Stimulated activated naive CD8-positive, alpha-beta T cell treated with anti-CD3 and anti-CD28 coated beads, Interleukin-15, Interleukin-2, amounts not matched to agents 100 ng/mL and 50 ng/mL, for 24 hours (primary cell): ENCODE results near the gene CILP.
"Not testable (repeated sequence)": the region's sequence is repeated elsewhere in the genome, so short reads cannot be mapped to it uniquely, and the experiment has no call there.

Experiments used
- H3K27ac Mint-ChIP-seq: one replicate; pipeline ENCODE4 v1.8.0; 2021; ENCODE audit warnings: mild to moderate bottlenecking, mixed read lengths
- H3K27me3 Mint-ChIP-seq: one replicate; pipeline ENCODE4 v1.8.0; 2021; ENCODE audit warnings: mixed read lengths
- H3K36me3 Mint-ChIP-seq: one replicate; pipeline ENCODE4 v1.8.0; 2021; ENCODE audit warnings: low read depth, mixed read lengths
- H3K4me1 Mint-ChIP-seq: one replicate; pipeline ENCODE4 v1.8.0; 2021; ENCODE audit warnings: low read depth, mixed read lengths
- H3K4me3 Mint-ChIP-seq: one replicate; pipeline ENCODE4 v1.8.0; 2021; ENCODE audit warnings: mild to moderate bottlenecking, mixed read lengths
- H3K9me3 Mint-ChIP-seq: one replicate; pipeline ENCODE4 v1.8.0; 2021; ENCODE audit warnings: mixed read lengths

The CILP gene

GRCh38 chr15:65189102-65189740, 22.1 kb downstream of the CILP start:
- peaks cover 7% of the 10 kb centered on the region for H3K4me1 Mint-ChIP-seq
- peak overlapping the region; percentile 32 for H3K27ac Mint-ChIP-seq
- H3K9me3 Mint-ChIP-seq = no peaks in the 10 kb centered on the region
- no peaks in the 10 kb centered on the region for H3K27me3 Mint-ChIP-seq
- H3K36me3 Mint-ChIP-seq = peaks cover 1% of the 10 kb centered on the region
- H3K4me3 Mint-ChIP-seq = no peak overlapping the region

GRCh38 chr15:65188472-65188871, 22.8 kb downstream of the CILP start:
- H3K36me3 Mint-ChIP-seq, H3K27me3 Mint-ChIP-seq, H3K9me3 Mint-ChIP-seq, H3K27ac Mint-ChIP-seq, H3K4me3 Mint-ChIP-seq: not testable (repeated sequence)
- peaks cover 15% of the 10 kb centered on the region for H3K4me1 Mint-ChIP-seq

- Mint-ChIP-seq H3K27ac (peak within 1 kb of the TSS; percentile 98), H3K4me3 (peak within 1 kb of the TSS; percentile 96), H3K9me3 (no peaks in the 10 kb centered on the region), H3K36me3 (peaks cover 10% of the 10 kb centered on the region), H3K27me3 (no peaks in the 10 kb centered on the region), H3K4me1 (peaks cover 38% of the 10 kb centered on the region)
These were observed 26.2 kb downstream of the CILP start, which contains the start of gene CLPX for GRCh38 chr15:65184868-65185717. Gene CLPX (minus strand): TSS chr15:65185342. CDS start chr15:65185153, 189 bp downstream.

GRCh38 chr15:65184305-65184867, 26.9 kb downstream of the CILP start:
- peaks cover 17% of the 10 kb centered on the region for H3K36me3 Mint-ChIP-seq
- peak overlapping the region; percentile 87 for H3K27ac Mint-ChIP-seq
- H3K4me3 Mint-ChIP-seq = peak overlapping the region; percentile 96
- no peaks in the 10 kb centered on the region for H3K27me3 Mint-ChIP-seq
- H3K4me1 Mint-ChIP-seq = peaks cover 40% of the 10 kb centered on the region
- H3K9me3 Mint-ChIP-seq = no peaks in the 10 kb centered on the region

- peaks cover 23% of the 10 kb centered on the region for H3K36me3 Mint-ChIP-seq
These were observed 27.5 kb downstream of the CILP start for GRCh38 chr15:65183865-65184159.

GRCh38 chr15:65182538-65182937, 28.7 kb downstream of the CILP start:
- no peaks in the 10 kb centered on the region for H3K27me3 Mint-ChIP-seq
- no peak overlapping the region for H3K27ac Mint-ChIP-seq
- peaks cover 40% of the 10 kb centered on the region for H3K4me1 Mint-ChIP-seq
- H3K4me3 Mint-ChIP-seq = peak overlapping the region; percentile 96
- H3K9me3 Mint-ChIP-seq = no peaks in the 10 kb centered on the region
- H3K36me3 Mint-ChIP-seq = peaks cover 30% of the 10 kb centered on the region

More at GRCh38 chr15:65183865-65184159, 27.5 kb downstream of the CILP start:
- peak overlapping the region; percentile 87 for H3K27ac Mint-ChIP-seq
- no peaks in the 10 kb centered on the region for H3K27me3 Mint-ChIP-seq
- H3K9me3 Mint-ChIP-seq = no peaks in the 10 kb centered on the region
- peak overlapping the region; percentile 96 for H3K4me3 Mint-ChIP-seq
- H3K4me1 Mint-ChIP-seq = peaks cover 40% of the 10 kb centered on the region

GRCh38 chr15:65181582-65182353, 29.5 kb downstream of the CILP start:
- Mint-ChIP-seq H3K4me3 (peak overlapping the region; percentile 39), H3K4me1 (peaks cover 40% of the 10 kb centered on the region), H3K36me3 (peaks cover 30% of the 10 kb centered on the region)
- not testable (repeated sequence) for H3K27ac Mint-ChIP-seq, H3K9me3 Mint-ChIP-seq, H3K27me3 Mint-ChIP-seq

GRCh38 chr15:65180167-65180566, 31.1 kb downstream of the CILP start:
- Mint-ChIP-seq H3K27me3 (no peaks in the 10 kb centered on the region), H3K27ac (no peak overlapping the region), H3K4me3 (no peak overlapping the region), H3K9me3 (no peaks in the 10 kb centered on the region), H3K4me1 (peaks cover 33% of the 10 kb centered on the region), H3K36me3 (peaks cover 38% of the 10 kb centered on the region)

GRCh38 chr15:65177901-65178300, 33.4 kb downstream of the CILP start:
- no peak overlapping the region for H3K27ac Mint-ChIP-seq
- H3K27me3 Mint-ChIP-seq = no peaks in the 10 kb centered on the region
- H3K4me1 Mint-ChIP-seq = peaks cover 19% of the 10 kb centered on the region
- no peak overlapping the region for H3K4me3 Mint-ChIP-seq
- peaks cover 41% of the 10 kb centered on the region for H3K36me3 Mint-ChIP-seq
- H3K9me3 Mint-ChIP-seq = no peaks in the 10 kb centered on the region

GRCh38 chr15:65176056-65176455, 35.2 kb downstream of the CILP start:
- peaks cover 44% of the 10 kb centered on the region for H3K36me3 Mint-ChIP-seq
- no peak overlapping the region for H3K4me3 Mint-ChIP-seq
- no peaks in the 10 kb centered on the region for H3K9me3 Mint-ChIP-seq
- no peaks in the 10 kb centered on the region for H3K27me3 Mint-ChIP-seq
- no peak overlapping the region for H3K27ac Mint-ChIP-seq
- H3K4me1 Mint-ChIP-seq = peaks cover 6% of the 10 kb centered on the region

- peaks cover 4% of the 10 kb centered on the region for H3K4me1 Mint-ChIP-seq
- no peak overlapping the region for H3K27ac Mint-ChIP-seq
- peaks cover 42% of the 10 kb centered on the region for H3K36me3 Mint-ChIP-seq
- no peaks in the 10 kb centered on the region for H3K27me3 Mint-ChIP-seq
- H3K4me3 Mint-ChIP-seq = no peak overlapping the region
- no peaks in the 10 kb centered on the region for H3K9me3 Mint-ChIP-seq
These were observed 35.8 kb downstream of the CILP start for GRCh38 chr15:65175511-65175910.

GRCh38 chr15:65174509-65174908, 36.8 kb downstream of the CILP start:
- Mint-ChIP-seq H3K4me1 (no peaks in the 10 kb centered on the region), H3K4me3 (no peak overlapping the region), H3K36me3 (peaks cover 41% of the 10 kb centered on the region), H3K9me3 (no peaks in the 10 kb centered on the region), H3K27ac (no peak overlapping the region), H3K27me3 (no peaks in the 10 kb centered on the region)

- Mint-ChIP-seq H3K4me3 (no peak overlapping the region), H3K4me1 (no peaks in the 10 kb centered on the region), H3K27ac (no peak overlapping the region), H3K36me3 (peaks cover 27% of the 10 kb centered on the region), H3K9me3 (no peaks in the 10 kb centered on the region), H3K27me3 (no peaks in the 10 kb centered on the region)
These were observed 38.7 kb downstream of the CILP start for GRCh38 chr15:65172531-65172930.

- no peaks in the 10 kb centered on the region for H3K27me3 Mint-ChIP-seq
- no peak overlapping the region for H3K27ac Mint-ChIP-seq
- no peak overlapping the region for H3K4me3 Mint-ChIP-seq
- no peaks in the 10 kb centered on the region for H3K9me3 Mint-ChIP-seq
- H3K36me3 Mint-ChIP-seq = peaks cover 32% of the 10 kb centered on the region
- no peaks in the 10 kb centered on the region for H3K4me1 Mint-ChIP-seq
These were observed 39.8 kb downstream of the CILP start for GRCh38 chr15:65171428-65171827.

- H3K9me3 Mint-ChIP-seq = no peaks in the 10 kb centered on the region
- peaks cover 31% of the 10 kb centered on the region for H3K36me3 Mint-ChIP-seq
- H3K27me3 Mint-ChIP-seq = no peaks in the 10 kb centered on the region
- H3K27ac Mint-ChIP-seq = no peak overlapping the region
- H3K4me1 Mint-ChIP-seq = no peaks in the 10 kb centered on the region
- H3K4me3 Mint-ChIP-seq = no peak overlapping the region
These were observed 45.4 kb downstream of the CILP start for GRCh38 chr15:65165875-65166274.
